Measurements from ENCODE around the gene KRTAP5-10. TPM values are rescaled to one million over a fixed set of nuclear protein-coding genes. Genes with fewer than 3 reads are reported as not detected.
"Not testable (repeated sequence)": the region's sequence is repeated elsewhere in the genome, so short reads cannot be mapped to it uniquely, and the experiment has no call there.

KRTAP5-10 gene
- polyA plus RNA-seq, 2 of the 4 experiments (the other 2 are of a cell fraction) = not detected

- FAIRE-seq, CTCF ChIA-PET: not testable (repeated sequence)
- WGBS (ENCODE audit: missing lambda C conversion rate) = 39% methylated on average over 5 of the region's 5 CpGs
Observed at GRCh38 chr11:71585673-71586072, 20.3 kb downstream of the KRTAP5-10 start.

GRCh38 chr11:71588314-71588713 is 23.0 kb downstream of the KRTAP5-10 start:
- FAIRE-seq; H3K9me3 ChIP-seq; H3K4me3 ChIP-seq; POLR2A ChIA-PET; ATAC-seq; H3K4me1 ChIP-seq; DNase-seq (ENCODE audit: low read depth in 1 of 2, low spot score in 1 of 2); H3K27ac ChIP-seq; H3K4me2 ChIP-seq: not testable (repeated sequence)
- 36% methylated on average over 4 of the region's 4 CpGs for WGBS (ENCODE audit: missing lambda C conversion rate)
- CTCF ChIA-PET = interaction anchor here (1.9 kb wide), 1 partner anchor 8 kb away, joined by 12 read pairs; no protein-coding TSS in a partner anchor

More at GRCh38 chr11:71585673-71586072, 20.3 kb downstream of the KRTAP5-10 start:
- H3K4me2 ChIP-seq; H3K9me3 ChIP-seq; H3K27ac ChIP-seq; DNase-seq (ENCODE audit: low read depth in 1 of 2, low spot score in 1 of 2); H3K4me1 ChIP-seq; POLR2A ChIA-PET; ATAC-seq; H3K4me3 ChIP-seq: not testable (repeated sequence)

GRCh38 chr11:71588822-71589545 is 23.6 kb downstream of the KRTAP5-10 start:
- H3K27ac ChIP-seq, H3K4me1 ChIP-seq, FAIRE-seq, H3K4me2 ChIP-seq, ATAC-seq, POLR2A ChIA-PET, H3K4me3 ChIP-seq, H3K9me3 ChIP-seq: not testable (repeated sequence)
- TF ChIP-seq RAD21 (conservative IDR thresholded peaks at IDR 0.05 in 1 of 2, IDR thresholded peaks at IDR 0.05 in 1 of 2) (peak in 1 of 2 experiments; percentile 23; a peak in 2 of 5 replicates), CTCF (IDR thresholded peaks at IDR 0.05) (peak; percentile 16; the same call in 1 of the 3 replicates)
- 56% methylated on average over 11 of the region's 11 CpGs for WGBS (ENCODE audit: missing lambda C conversion rate)
- DNase-seq (ENCODE audit: low read depth in 1 of 2, low spot score in 1 of 2) = peak in 1 of 2 experiments; percentile 33
- CTCF ChIA-PET = interaction anchor here (1.9 kb wide), 1 partner anchor 8 kb away, joined by 12 read pairs; no protein-coding TSS in a partner anchor

- DNase-seq (ENCODE audit: low read depth in 1 of 2, low spot score in 1 of 2); H3K27ac ChIP-seq; H3K4me3 ChIP-seq; ATAC-seq; H3K4me1 ChIP-seq; FAIRE-seq; POLR2A ChIA-PET; H3K9me3 ChIP-seq; H3K4me2 ChIP-seq: not testable (repeated sequence)
- CTCF ChIA-PET = interaction anchor here (1.9 kb wide), 1 partner anchor 9 kb away, joined by 12 read pairs; no protein-coding TSS in a partner anchor
- 41% methylated on average over 8 of the region's 8 CpGs for WGBS (ENCODE audit: missing lambda C conversion rate)
Observed at GRCh38 chr11:71589546-71589920, 24.2 kb downstream of the KRTAP5-10 start.

- ATAC-seq; H3K4me3 ChIP-seq; H3K27ac ChIP-seq; H3K4me1 ChIP-seq; DNase-seq (ENCODE audit: low read depth in 1 of 2, low spot score in 1 of 2); H3K4me2 ChIP-seq; POLR2A ChIA-PET; H3K9me3 ChIP-seq; CTCF ChIA-PET; FAIRE-seq: not testable (repeated sequence)
- 10% methylated on average over 2 of the region's 11 CpGs for WGBS (ENCODE audit: missing lambda C conversion rate)
Observed at GRCh38 chr11:71603221-71603620, 37.9 kb downstream of the KRTAP5-10 start.

- CTCF ChIA-PET = interaction anchor here (1.4 kb wide), 1 partner anchor 9 kb away, joined by 3 read pairs; no protein-coding TSS in a partner anchor
- not testable (repeated sequence) for ATAC-seq
Observed at GRCh38 chr11:71604798-71605488, 39.6 kb downstream of the KRTAP5-10 start.

GRCh38 chr11:71606853-71607519 is 41.6 kb downstream of the KRTAP5-10 start:
- WGBS (ENCODE audit: missing lambda C conversion rate) = 71% methylated on average over 43 of the region's 48 CpGs
- H3K27ac ChIP-seq; FAIRE-seq; H3K4me3 ChIP-seq; DNase-seq (ENCODE audit: low read depth in 1 of 2, low spot score in 1 of 2); H3K4me1 ChIP-seq; POLR2A ChIA-PET; H3K9me3 ChIP-seq; ATAC-seq: not testable (repeated sequence)
- H3K4me2 ChIP-seq = peak overlapping the region; percentile 57; the same call in 2 of the 3 replicates
- CTCF ChIA-PET = interaction anchor here (1.6 kb wide), 1 partner anchor 824 kb away, joined by 5 read pairs; no protein-coding TSS in a partner anchor

More at GRCh38 chr11:71604798-71605488, 39.6 kb downstream of the KRTAP5-10 start:
- H3K4me1 ChIP-seq; H3K4me2 ChIP-seq; POLR2A ChIA-PET; H3K27ac ChIP-seq; DNase-seq (ENCODE audit: low read depth in 1 of 2, low spot score in 1 of 2); H3K9me3 ChIP-seq; H3K4me3 ChIP-seq; FAIRE-seq: not testable (repeated sequence)
- peak; percentile 35; the same call in 2 of the 3 replicates for TF ChIP-seq CTCF (IDR thresholded peaks at IDR 0.05)
- peak; percentile 42 to 48; a peak in 4 of 5 replicates for TF ChIP-seq RAD21 (conservative IDR thresholded peaks at IDR 0.05 in 1 of 2, IDR thresholded peaks at IDR 0.05 in 1 of 2)
- WGBS (ENCODE audit: missing lambda C conversion rate) = 24% methylated on average over 6 of the region's 17 CpGs

GRCh38 chr11:71607520-71608216 is 42.3 kb downstream of the KRTAP5-10 start:
- DNase-seq (ENCODE audit: low read depth in 1 of 2, low spot score in 1 of 2); ATAC-seq; H3K4me1 ChIP-seq; H3K27ac ChIP-seq; H3K9me3 ChIP-seq; H3K4me3 ChIP-seq; FAIRE-seq; POLR2A ChIA-PET: not testable (repeated sequence)
- peak overlapping the region; percentile 57 for H3K4me2 ChIP-seq
- CTCF ChIA-PET = interaction anchor here (1.6 kb wide), 1 partner anchor 823 kb away, joined by 5 read pairs; no protein-coding TSS in a partner anchor
- 43% methylated on average over 35 of the region's 59 CpGs for WGBS (ENCODE audit: missing lambda C conversion rate)
